BJ (cell line): Measurements from ENCODE around the gene NAV2. TPM values are rescaled to one million over a fixed set of nuclear protein-coding genes. Genes with fewer than 3 reads are reported as not detected.

ENCODE experiments used
- CTCF ChIA-PET: fragments of 350-600 bp; formaldehyde crosslinking; extraction: SDS; loops from one replicate; lab custom pipeline; 2021; ENCODE audit warnings: antibody characterized with exemption, inconsistent platforms; lab: Yijun Ruan, JAX
- POLR2A ChIA-PET: fragments of 300-600 bp; sonication (Branson Sonifier 250); formaldehyde crosslinking; extraction: SDS; loops from one replicate; lab custom pipeline; 2021; ENCODE audit warnings: antibody characterized with exemption; lab: Charles Lee
- DNase-seq: peaks from one replicate; pipeline ENCODE4 v3.0.0-alpha.2; 2011; ENCODE audit warnings: low read depth
- H3K27me3 ChIP-seq: 2 replicates; pipeline ENCODE4 v1.6.0; 2011; ENCODE audit warnings: low read length; ENCODE audit not compliant: control insufficient read depth, insufficient read depth
- H3K36me3 ChIP-seq: 2 replicates; pipeline ENCODE4 v1.5.1; 2011; ENCODE audit warnings: low read length; ENCODE audit not compliant: control insufficient read depth, insufficient read depth
- H3K4me3 ChIP-seq: 2 replicates; pipeline ENCODE4 v1.5.1; 2011; ENCODE audit warnings: low read depth, mild to moderate bottlenecking, control low read depth, low read length
- CTCF ChIP-seq: IDR thresholded peaks from 2 replicates; pipeline ENCODE4 v1.5.1; 2011; ENCODE audit warnings: low read depth, mild to moderate bottlenecking, control low read depth, inconsistent platforms, low read length, moderate library complexity; ENCODE audit not compliant: insufficient read depth
- polyA plus RNA-seq: library from polyadenylated mRNA; depleted of rRNA; stranded (reverse); fragments of >200 nt; gene quantifications from 2 replicates; pipeline ENCODE4 v1.2.3, GENCODE V29; 2011

Gene NAV2
- polyA plus RNA-seq, 1 experiment, result 6.1 TPM

GRCh38 chr11:19980388-19980787 lies 267.8 kb downstream of the NAV2 start:
- DNase-seq, result no peak
- Histone ChIP-seq H3K36me3 (no peaks in the 10 kb centered on the region; the same call in 1 of the 2 replicates), H3K4me3 (no peak overlapping the region), H3K27me3 (no peaks in the 10 kb centered on the region)
- no peak for TF ChIP-seq CTCF
- POLR2A ChIA-PET, result no interaction called here
- CTCF ChIA-PET, result interaction anchor here (0.6 to 2.9 kb wide), 9 partner anchors 14 to 152 kb away, joined by 3 to 13 read pairs (median 4); no protein-coding TSS in a partner anchor

DNA sequence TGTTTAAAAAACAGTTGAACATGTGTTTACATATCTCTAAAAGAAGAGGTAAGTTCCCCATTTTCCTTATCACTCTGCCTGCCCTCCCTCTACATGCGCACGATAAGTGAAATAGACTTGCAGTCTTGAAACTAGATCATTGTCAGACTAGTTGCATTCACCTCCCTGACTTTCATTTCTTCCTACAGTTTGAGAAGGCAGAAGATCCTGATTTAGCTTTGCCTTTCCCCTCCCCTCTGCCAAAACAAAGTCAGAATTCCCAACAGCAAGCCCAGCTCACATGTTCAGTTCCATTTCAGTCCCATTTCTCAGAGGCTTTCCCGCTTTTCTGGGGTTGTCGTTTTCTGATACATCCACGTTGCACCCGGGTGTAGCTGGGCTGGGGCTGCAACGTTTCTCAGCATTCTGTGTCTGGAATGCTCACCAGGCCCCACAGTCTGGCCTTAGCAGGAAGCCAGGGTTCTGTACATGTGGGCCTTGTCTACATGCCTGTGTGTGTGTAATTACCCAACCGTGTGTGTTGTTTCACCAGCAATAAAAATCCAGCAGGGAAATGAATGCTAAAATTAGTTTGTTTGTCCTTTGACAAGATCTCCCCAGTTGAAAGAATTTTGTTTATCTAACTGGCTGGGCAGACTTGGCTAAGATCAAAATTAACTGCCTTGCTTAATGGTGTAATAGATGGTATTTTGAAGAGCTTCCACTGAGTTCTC lies 268.5 kb downstream of the NAV2 start:
- TF ChIP-seq CTCF, result no peak
- H3K36me3 ChIP-seq, result no peaks in the 10 kb centered on the region; the same call in 1 of the 2 replicates
- DNase-seq, result peak; percentile 68
- no peak overlapping the region for H3K4me3 ChIP-seq
- POLR2A ChIA-PET, result interaction anchor here (0.6 kb wide), 1 partner anchor 62 kb away, joined by 7 read pairs; no protein-coding TSS in a partner anchor
- CTCF ChIA-PET, result interaction anchor here (0.6 to 2.9 kb wide), 8 partner anchors 18 to 151 kb away, joined by 3 to 13 read pairs (median 4); no protein-coding TSS in a partner anchor
- no peaks in the 10 kb centered on the region for H3K27me3 ChIP-seq

DNA sequence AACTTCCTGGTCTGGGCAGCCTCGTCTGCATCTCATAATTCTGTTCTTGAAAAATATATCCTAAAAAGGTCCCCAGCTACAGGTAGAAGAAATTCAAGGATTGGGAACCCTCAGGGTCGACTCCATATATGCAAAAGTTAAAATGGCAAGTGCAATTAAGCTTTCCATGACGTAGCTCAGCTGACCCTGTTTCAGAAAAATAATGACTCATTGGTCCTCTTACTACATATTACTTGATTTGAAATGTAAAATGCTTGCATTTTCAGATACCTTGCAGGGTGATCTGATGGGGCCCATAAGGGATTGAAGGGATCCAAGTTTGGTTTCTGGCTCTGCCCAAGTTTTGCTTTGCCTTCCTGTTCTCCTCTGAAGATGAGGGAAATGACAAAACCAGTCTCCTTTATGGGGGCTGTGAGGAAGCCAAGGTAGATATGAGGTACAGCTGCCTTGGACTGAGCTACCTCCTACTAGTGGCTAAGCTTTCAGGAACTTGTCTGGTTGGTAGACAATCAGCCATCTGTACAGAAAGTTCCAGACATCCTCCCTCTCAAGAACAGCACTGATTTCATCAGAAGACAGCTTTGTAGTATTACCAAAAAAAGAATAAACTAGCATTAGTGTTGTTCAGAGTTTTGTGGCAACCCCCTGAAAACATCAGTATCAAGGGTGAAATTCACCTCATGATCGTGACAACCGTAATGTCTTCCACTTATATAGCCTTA lies 270.3 kb downstream of the NAV2 start:
- POLR2A ChIA-PET, result no interaction called here
- H3K36me3 ChIP-seq, result no peaks in the 10 kb centered on the region
- no peak for TF ChIP-seq CTCF

DNA sequence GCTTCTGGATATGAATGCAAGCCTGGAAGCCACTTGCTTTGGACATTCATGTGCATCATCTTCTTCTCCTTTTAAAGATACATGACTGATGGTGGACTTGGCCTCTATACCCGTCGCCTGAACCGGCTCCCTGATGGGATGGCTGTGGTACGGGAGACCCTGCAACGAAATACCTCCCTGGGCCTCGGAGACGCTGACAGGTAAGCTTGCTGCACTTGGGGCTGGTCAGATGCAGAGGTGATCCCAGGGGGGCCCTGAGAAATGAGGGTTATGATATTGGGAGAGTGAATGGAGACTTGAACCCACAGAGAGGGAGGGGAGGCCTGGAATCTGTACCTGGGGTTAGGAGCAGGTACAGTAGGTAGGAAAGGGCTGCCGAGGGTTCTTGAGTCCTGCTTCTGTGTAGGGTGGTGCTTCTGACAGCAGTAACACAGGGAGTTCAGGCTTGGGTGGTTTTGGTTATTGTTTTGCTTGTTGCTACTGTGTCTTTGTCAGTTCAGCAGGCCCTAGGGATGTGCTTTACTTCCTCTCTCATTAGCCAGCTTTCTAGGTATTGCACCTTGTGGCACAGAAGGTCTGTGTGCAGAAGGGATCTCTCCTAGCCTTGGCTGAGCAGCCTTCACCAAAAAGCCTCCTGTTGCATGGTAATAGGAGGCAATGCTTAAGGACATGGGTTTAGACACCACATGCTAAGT lies 271.6 kb downstream of the NAV2 start:
- no peaks in the 10 kb centered on the region for H3K27me3 ChIP-seq
- CTCF ChIA-PET, result interaction anchor here (0.5 kb wide), 1 partner anchor 127 kb away, joined by 3 read pairs; no protein-coding TSS in a partner anchor
- no peak for DNase-seq
- H3K4me3 ChIP-seq, result no peak overlapping the region
- no peak for TF ChIP-seq CTCF
- no peaks in the 10 kb centered on the region for H3K36me3 ChIP-seq
- POLR2A ChIA-PET, result no interaction called here

More for the DNA sequence above, 270.3 kb downstream of the NAV2 start:
- no peaks in the 10 kb centered on the region for H3K27me3 ChIP-seq
- no peak overlapping the region for H3K4me3 ChIP-seq
- DNase-seq, result no peak
- CTCF ChIA-PET, result no interaction called here
